ENCODE results near the gene EEF1AKMT1.
"Not testable (repeated sequence)": the region's sequence is repeated elsewhere in the genome, so short reads cannot be mapped to it uniquely, and the experiment has no call there.

Gene EEF1AKMT1

DNA sequence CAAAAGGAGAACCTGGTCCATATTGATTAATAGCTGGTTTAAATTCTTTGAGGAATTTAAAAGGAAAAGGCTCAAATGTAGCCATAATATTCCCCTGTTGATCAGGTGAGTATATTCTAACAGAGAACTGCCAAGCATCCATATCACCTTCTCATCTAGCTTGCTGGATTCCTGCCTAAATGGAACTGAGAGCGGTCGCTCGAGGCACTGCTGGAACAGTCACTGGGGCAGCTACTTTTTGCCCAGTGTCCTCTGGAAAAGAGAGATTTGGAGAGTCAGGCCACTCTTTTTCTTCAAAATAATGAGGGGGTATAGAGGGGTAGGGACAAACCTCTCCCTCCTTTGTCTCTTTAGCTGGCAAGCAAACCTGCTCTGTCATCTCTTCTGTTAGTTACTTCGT is 89.7 kb downstream of the EEF1AKMT1 start:
- no peaks in the 10 kb centered on the region for H3K4me1 ChIP-seq
- H3K4me3 ChIP-seq = no peak overlapping the region
- peaks cover 0 to 4% (median 0%) of the 10 kb centered on the region in 11 experiments; a peak in 1 of 22 replicates for H3K36me3 ChIP-seq
- no peak overlapping the region for H3K27ac ChIP-seq
- TF ChIP-seq Cebpa-rat (IDR thresholded peaks at IDR 0.05) = no peak
- no peaks in the 10 kb centered on the region for H3K9me3 ChIP-seq (replicated peaks in 1 of 11)
- H3K4me2 ChIP-seq = no peak overlapping the region
- H3K9ac ChIP-seq = no peak overlapping the region
- no peaks in the 10 kb centered on the region for H3K27me3 ChIP-seq
- no peaks in the 10 kb centered on the region for H4K20me1 ChIP-seq

- Histone ChIP-seq H3K4me3 (no peak overlapping the region), H3K9ac (no peak overlapping the region), H3K27me3 (no peaks in the 10 kb centered on the region), H3K27ac (no peak overlapping the region), H3K4me1 (no peaks in the 10 kb centered on the region), H3K36me3 (peaks cover 0 to 4% (median 0%) of the 10 kb centered on the region in 11 experiments; a peak in 1 of 22 replicates), H3K4me2 (no peak overlapping the region), H4K20me1 (no peaks in the 10 kb centered on the region), H3K9me3 (replicated peaks in 1 of 11) (no peaks in the 10 kb centered on the region)
- no peak for TF ChIP-seq Cebpa-rat (IDR thresholded peaks at IDR 0.05)
These were observed 91.7 kb downstream of the EEF1AKMT1 start for GRCh38 chr13:20682061-20682460.

- not testable (repeated sequence) for H3K9ac ChIP-seq; H4K20me1 ChIP-seq; H3K4me1 ChIP-seq; H3K9me3 ChIP-seq (replicated peaks in 1 of 11); H3K27me3 ChIP-seq; H3K27ac ChIP-seq; H3K4me3 ChIP-seq; H3K4me2 ChIP-seq; H3K36me3 ChIP-seq
These were observed 92.3 kb downstream of the EEF1AKMT1 start for GRCh38 chr13:20681481-20681880.

GRCh38 chr13:20680416-20681080 is 93.2 kb downstream of the EEF1AKMT1 start:
- H3K4me1 ChIP-seq = no peaks in the 10 kb centered on the region
- no peak overlapping the region for H3K27ac ChIP-seq
- H3K4me3 ChIP-seq = no peak overlapping the region
- TF ChIP-seq Cebpa-rat (IDR thresholded peaks at IDR 0.05) = no peak
- no peaks in the 10 kb centered on the region for H3K27me3 ChIP-seq
- H4K20me1 ChIP-seq = no peaks in the 10 kb centered on the region
- H3K9ac ChIP-seq = no peak overlapping the region
- peaks cover 0 to 14% (median 0%) of the 10 kb centered on the region in 11 experiments; a peak in 2 of 22 replicates for H3K36me3 ChIP-seq
- no peak overlapping the region for H3K4me2 ChIP-seq
- no peaks in the 10 kb centered on the region for H3K9me3 ChIP-seq (replicated peaks in 1 of 11)

GRCh38 chr13:20679879-20680278 is 93.9 kb downstream of the EEF1AKMT1 start:
- H3K27me3 ChIP-seq = no peaks in the 10 kb centered on the region
- no peak overlapping the region for H3K27ac ChIP-seq
- no peaks in the 10 kb centered on the region for H3K9me3 ChIP-seq (replicated peaks in 1 of 11)
- no peak overlapping the region for H3K4me3 ChIP-seq
- no peak for TF ChIP-seq Cebpa-rat (IDR thresholded peaks at IDR 0.05)
- peaks cover 0 to 17% (median 0%) of the 10 kb centered on the region in 11 experiments; a peak in 2 of 22 replicates for H3K36me3 ChIP-seq
- H3K4me1 ChIP-seq = no peaks in the 10 kb centered on the region
- H3K9ac ChIP-seq = no peak overlapping the region
- H4K20me1 ChIP-seq = no peaks in the 10 kb centered on the region
- no peak overlapping the region for H3K4me2 ChIP-seq
